HEK293 (cell line): ENCODE data around the gene OR2T3.
"Not testable (repeated sequence)": the region's sequence is repeated elsewhere in the genome, so short reads cannot be mapped to it uniquely, and the experiment has no call there.

Experiments used
- CTCF ChIA-PET: fragments of 350-600 bp; formaldehyde crosslinking; extraction: SDS; loops from one replicate; lab custom pipeline; 2021; ENCODE audit warnings: antibody characterized with exemption; lab: Yijun Ruan, JAX
- POLR2A ChIA-PET: fragments of 300-600 bp; formaldehyde crosslinking; extraction: SDS; loops from one replicate; lab custom pipeline; 2020; ENCODE audit warnings: antibody characterized with exemption, inconsistent platforms; lab: Yijun Ruan, JAX
- H3K27ac ChIP-seq: fragments of 200-500 bp; sonication (Bioruptor generic); 2 replicates; pipeline ENCODE4 v1.5.1; 2014; ENCODE audit warnings: low read depth, low read length, control low read depth, inconsistent platforms; ENCODE audit errors: extremely low read depth
- H3K36me3 ChIP-seq, 2 experiments: fragments of 200-500 bp in 1 of 2; sonication (Bioruptor generic) in 1 of 2; 1 replicate in 1 of 2; 2 replicates in 1 of 2; pipeline ENCODE4 v1.5.1; 2014 to 2017; ENCODE audit warnings: inconsistent platforms in 2 of 2, low read length in 2 of 2; ENCODE audit not compliant: control insufficient read depth in 2 of 2, insufficient read depth in 1 of 2
- H3K4me1 ChIP-seq: fragments of 200-500 bp; sonication (Bioruptor generic); 2 replicates; pipeline ENCODE4 v1.5.1; 2014; ENCODE audit warnings: mild to moderate bottlenecking, low read length, inconsistent platforms; ENCODE audit not compliant: control insufficient read depth, insufficient read depth
- H3K4me3 ChIP-seq: 2 replicates; pipeline ENCODE4 v1.5.1; 2011; ENCODE audit warnings: low read depth, mild to moderate bottlenecking, control low read depth, low read length, moderate library complexity
- H3K9me3 ChIP-seq: fragments of 200-500 bp; sonication (Bioruptor generic); 2 replicates; pipeline ENCODE4 v1.5.1; 2014; ENCODE audit warnings: low read depth, low read length, inconsistent platforms; ENCODE audit not compliant: control insufficient read depth, insufficient read depth
- ELK4 ChIP-seq: IDR thresholded peaks from 2 replicates; pipeline ENCODE4 v1.6.1; 2011; ENCODE audit warnings: mild to moderate bottlenecking, low read depth, low read length, borderline replicate concordance
- SCRT1 ChIP-seq: fragments of 450-650 bp; formaldehyde crosslinking; IDR thresholded peaks from 2 replicates; pipeline ENCODE4 v1.5.1; 2016; ENCODE audit warnings: missing biosample characterization, missing genetic modification characterization, borderline replicate concordance
- ZBTB20 ChIP-seq: fragments of 450-650 bp; formaldehyde crosslinking; IDR thresholded peaks from 2 replicates; pipeline ENCODE4 v1.5.1; 2016; ENCODE audit warnings: missing biosample characterization, missing genetic modification characterization
- ZNF112 ChIP-seq: fragments of 450-650 bp; formaldehyde crosslinking; IDR thresholded peaks from 2 replicates; pipeline ENCODE4 v1.5.0; 2017; ENCODE audit warnings: missing biosample characterization, missing genetic modification characterization
- ZNF140 ChIP-seq: fragments of 450-650 bp; formaldehyde crosslinking; IDR thresholded peaks from 2 replicates; pipeline ENCODE4 v1.5.1; 2016; ENCODE audit warnings: missing biosample characterization, missing genetic modification characterization
- ZNF155 ChIP-seq: fragments of 450-650 bp; formaldehyde crosslinking; IDR thresholded peaks from 2 replicates; pipeline ENCODE4 v1.5.1; 2016; ENCODE audit warnings: missing biosample characterization, missing genetic modification characterization
- ZNF2 ChIP-seq: fragments of 450-650 bp; formaldehyde crosslinking; IDR thresholded peaks from 2 replicates; pipeline ENCODE4 v1.5.1; 2016; ENCODE audit warnings: missing biosample characterization, missing genetic modification characterization
- ZNF202 ChIP-seq: fragments of 450-650 bp; formaldehyde crosslinking; IDR thresholded peaks from 2 replicates; pipeline ENCODE4 v1.5.1; 2016; ENCODE audit warnings: missing biosample characterization, missing genetic modification characterization, borderline replicate concordance
- ZNF223 ChIP-seq: fragments of 450-650 bp; formaldehyde crosslinking; IDR thresholded peaks from 2 replicates; pipeline ENCODE4 v1.5.1; 2016; ENCODE audit warnings: missing biosample characterization, missing genetic modification characterization
- ZNF239 ChIP-seq: fragments of 450-650 bp; formaldehyde crosslinking; IDR thresholded peaks from 2 replicates; pipeline ENCODE4 v1.5.1; 2016; ENCODE audit warnings: missing biosample characterization, missing genetic modification characterization
- ZNF302 ChIP-seq: fragments of 450-650 bp; formaldehyde crosslinking; IDR thresholded peaks from 2 replicates; pipeline ENCODE4 v1.5.1; 2016; ENCODE audit warnings: missing biosample characterization, missing genetic modification characterization, low read depth
- ZNF311 ChIP-seq: fragments of 450-650 bp; formaldehyde crosslinking; IDR thresholded peaks from 2 replicates; pipeline ENCODE4 v1.5.1; 2017; ENCODE audit warnings: missing biosample characterization, missing genetic modification characterization, borderline replicate concordance
- ZNF391 ChIP-seq: fragments of 450-650 bp; formaldehyde crosslinking; IDR thresholded peaks from 2 replicates; pipeline ENCODE4 v1.5.1; 2016; ENCODE audit warnings: low read depth, missing biosample characterization, missing genetic modification characterization, borderline replicate concordance
- ZNF558 ChIP-seq: fragments of 450-650 bp; formaldehyde crosslinking; IDR thresholded peaks from 2 replicates; pipeline ENCODE4 v1.5.1; 2016; ENCODE audit warnings: missing biosample characterization, missing genetic modification characterization
- ZNF658 ChIP-seq: fragments of 450-650 bp; formaldehyde crosslinking; IDR thresholded peaks from 2 replicates; pipeline ENCODE4; 2016; ENCODE audit warnings: missing biosample characterization, missing genetic modification characterization
- ZNF704 ChIP-seq: fragments of 450-650 bp; formaldehyde crosslinking; IDR thresholded peaks from 2 replicates; pipeline ENCODE4 v1.5.1; 2016; ENCODE audit warnings: missing biosample characterization, missing genetic modification characterization

Gene OR2T3

GRCh38 chr1:248471154-248471553 is 2.0 kb upstream of the OR2T3 start:
- CTCF ChIA-PET: no interaction called here
- no peaks in the 10 kb centered on the region for H3K4me1 ChIP-seq
- no peak overlapping the region for H3K27ac ChIP-seq
- no peaks in the 10 kb centered on the region for H3K9me3 ChIP-seq
- TF ChIP-seq ZNF704 (tag by site-specific recombination): no peak
- no peak for TF ChIP-seq ZNF223 (tag by site-specific recombination)
- no peak for TF ChIP-seq ZBTB20 (tag by site-specific recombination)
- TF ChIP-seq ZNF155: no peak
- no peak for TF ChIP-seq ZNF112 (tag by site-specific recombination)
- TF ChIP-seq ZNF558 (tag by site-specific recombination): no peak
- TF ChIP-seq ELK4: no peak
- no peak for TF ChIP-seq ZNF391
- no peak for TF ChIP-seq ZNF302 (tag by site-specific recombination)
- TF ChIP-seq ZNF311 (tag by site-specific recombination): no peak
- no peak for TF ChIP-seq ZNF239 (tag by site-specific recombination)
- TF ChIP-seq ZNF140: no peak
- TF ChIP-seq ZNF658 (tag by site-specific recombination): no peak
- TF ChIP-seq ZNF202: no peak
- TF ChIP-seq ZNF2: no peak
- TF ChIP-seq SCRT1 (tag by site-specific recombination): no peak
- no peak overlapping the region for H3K4me3 ChIP-seq
- no peaks in the 10 kb centered on the region for H3K36me3 ChIP-seq
- POLR2A ChIA-PET: no interaction called here

- H3K4me1 ChIP-seq, H3K9me3 ChIP-seq, H3K27ac ChIP-seq, H3K36me3 ChIP-seq, POLR2A ChIA-PET, H3K4me3 ChIP-seq, CTCF ChIA-PET: not testable (repeated sequence)
Observed at GRCh38 chr1:248472111-248472510, 1.0 kb upstream of the OR2T3 start.

- CTCF ChIA-PET, H3K27ac ChIP-seq, H3K4me3 ChIP-seq, H3K9me3 ChIP-seq, POLR2A ChIA-PET, H3K36me3 ChIP-seq, H3K4me1 ChIP-seq: not testable (repeated sequence)
Observed at GRCh38 chr1:248475660-248476059, 2.5 kb downstream of the OR2T3 start.

- H3K4me3 ChIP-seq, POLR2A ChIA-PET: not testable (repeated sequence)
Observed at GRCh38 chr1:248481686-248482579, 8.8 kb downstream of the OR2T3 start.

GRCh38 chr1:248488289-248488688 is 15.1 kb downstream of the OR2T3 start, which contains the start of gene OR2T5:
Gene OR2T5, plus strand, starts transcription at chr1:248488589. Its CDS starts 0 bp downstream, at chr1:248488589.
- H3K4me1 ChIP-seq, H3K4me3 ChIP-seq, H3K27ac ChIP-seq, H3K36me3 ChIP-seq, H3K9me3 ChIP-seq, POLR2A ChIA-PET, CTCF ChIA-PET: not testable (repeated sequence)

More at GRCh38 chr1:248481686-248482579, 8.8 kb downstream of the OR2T3 start:
- H3K9me3 ChIP-seq, H3K36me3 ChIP-seq, H3K4me1 ChIP-seq, CTCF ChIA-PET, H3K27ac ChIP-seq: not testable (repeated sequence)

- POLR2A ChIA-PET, H3K27ac ChIP-seq, CTCF ChIA-PET, H3K9me3 ChIP-seq, H3K4me1 ChIP-seq, H3K36me3 ChIP-seq, H3K4me3 ChIP-seq: not testable (repeated sequence)
Observed at GRCh38 chr1:248496661-248497060, 23.5 kb downstream of the OR2T3 start.
